PC-3 (cell line): Measurements from ENCODE around the gene SLC6A4.

Experiments
- CTCF ChIP-seq: fragments of 300-600 bp; sonication (generic); conservative IDR thresholded peaks from 2 replicates; pipeline ENCODE4 v1.5.1; 2017; ENCODE audit warnings: antibody characterized with exemption, low read depth, mild to moderate bottlenecking, low read length
- EZH2 ChIP-seq: fragments of 300-600 bp; sonication (generic); IDR thresholded peaks from one replicate; pipeline ENCODE4 v1.6.1; 2017; ENCODE audit warnings: antibody characterized with exemption, mild to moderate bottlenecking, low read length; ENCODE audit not compliant: unreplicated experiment
- EZH2phosphoT487 ChIP-seq: fragments of 300-600 bp; sonication (generic); IDR thresholded peaks from 2 replicates; pipeline ENCODE4 v1.6.1; 2018; ENCODE audit warnings: mild to moderate bottlenecking, antibody characterized with exemption, low read length, borderline replicate concordance

DNA sequence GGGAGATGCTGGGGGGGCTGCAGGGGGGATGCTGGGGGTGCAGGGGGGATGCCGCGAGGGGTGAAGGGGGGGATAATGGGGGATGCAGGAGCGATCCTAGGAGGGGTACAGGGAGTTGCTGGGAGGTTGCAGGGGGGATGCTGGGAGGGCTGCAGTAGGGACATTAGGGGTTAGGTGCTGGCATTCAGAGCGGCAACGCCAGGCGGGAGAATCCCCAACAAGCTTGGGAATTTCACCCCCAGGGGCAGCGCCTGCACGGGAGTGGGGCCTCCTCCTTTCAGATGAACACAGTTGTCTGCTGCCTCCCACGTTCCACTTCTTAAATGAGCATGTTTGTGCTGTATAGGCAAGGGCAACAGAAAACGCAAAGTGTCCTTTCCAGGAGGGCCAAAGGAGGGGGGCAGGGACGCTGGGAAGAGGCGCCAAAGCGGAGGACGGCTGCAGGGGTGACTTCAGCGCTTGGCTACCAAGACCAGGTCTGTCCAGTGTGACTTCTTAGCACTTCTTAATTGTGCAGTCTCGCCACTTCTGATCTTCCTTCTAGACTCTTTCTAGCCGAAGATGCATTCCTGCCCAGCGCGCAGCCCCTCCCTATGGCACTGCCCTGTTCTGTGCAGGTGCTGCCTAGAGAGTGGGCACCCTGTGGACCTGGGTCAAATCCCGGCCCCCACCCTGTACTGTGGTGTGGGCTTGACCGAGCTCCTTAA, 2.0 kb upstream of the SLC6A4 start:
- TF ChIP-seq CTCF (no peak), EZH2 (no peak), EZH2phosphoT487 (no peak)
